GM18499 (cell line): ENCODE results near the gene MEF2A.
"Not testable (repeated sequence)": the region's sequence is repeated elsewhere in the genome, so short reads cannot be mapped to it uniquely, and the experiment has no call there.

Source experiments
- ATAC-seq: cut with Tn5 transposase; IDR thresholded peaks from one replicate; pipeline ENCODE4 v1.9.1; 2021; ENCODE audit warnings: moderate number of reproducible peaks; ENCODE audit not compliant: insufficient read depth, unreplicated experiment

The MEF2A gene

GRCh38 chr15:99721104-99721778 is 155.5 kb downstream of the MEF2A start:
- no peak for ATAC-seq

- ATAC-seq = no peak
Measured at GRCh38 chr15:99721896-99722295, 156.1 kb downstream of the MEF2A start.

GRCh38 chr15:99722406-99722805 is 156.6 kb downstream of the MEF2A start:
- ATAC-seq = no peak

GRCh38 chr15:99726333-99726732 is 160.5 kb downstream of the MEF2A start:
- ATAC-seq = no peak

GRCh38 chr15:99727330-99727729 is 161.5 kb downstream of the MEF2A start:
- ATAC-seq = no peak

GRCh38 chr15:99727733-99728132 is 161.9 kb downstream of the MEF2A start:
- no peak for ATAC-seq

- no peak for ATAC-seq
Measured at GRCh38 chr15:99728916-99729315, 163.1 kb downstream of the MEF2A start.

- ATAC-seq = no peak
Measured at GRCh38 chr15:99729327-99729726, 163.5 kb downstream of the MEF2A start.

GRCh38 chr15:99729920-99730319 is 164.1 kb downstream of the MEF2A start:
- no peak for ATAC-seq

GRCh38 chr15:99731336-99732123 is 165.7 kb downstream of the MEF2A start:
- ATAC-seq = no peak

GRCh38 chr15:99732124-99732750 is 166.5 kb downstream of the MEF2A start:
- no peak for ATAC-seq

- peak; percentile 16 for ATAC-seq
Measured at GRCh38 chr15:99732751-99733267, 167.0 kb downstream of the MEF2A start.

- peak; percentile 87 for ATAC-seq
Measured at GRCh38 chr15:99733268-99734039, 167.7 kb downstream of the MEF2A start, which contains the start of gene LYSMD4. TSS of gene LYSMD4 (minus strand) at chr15:99733437. CDS start at chr15:99731999, 1,438 bp downstream.

GRCh38 chr15:99734040-99734291 is 168.2 kb downstream of the MEF2A start:
- ATAC-seq = not testable (repeated sequence)

GRCh38 chr15:99734575-99734974 is 168.8 kb downstream of the MEF2A start:
- no peak for ATAC-seq

- no peak for ATAC-seq
Measured at GRCh38 chr15:99735868-99736267, 170.1 kb downstream of the MEF2A start.

- ATAC-seq = no peak
Measured at GRCh38 chr15:99736702-99737101, 170.9 kb downstream of the MEF2A start.

GRCh38 chr15:99738021-99738847 is 172.4 kb downstream of the MEF2A start:
- ATAC-seq = no peak

- no peak for ATAC-seq
Measured at GRCh38 chr15:99741835-99742234, 176.1 kb downstream of the MEF2A start.

- no peak for ATAC-seq
Measured at GRCh38 chr15:99744142-99744541, 178.4 kb downstream of the MEF2A start.
